GM21619 (cell line): Measurements from ENCODE around the gene SORBS2.

Source experiments
- ATAC-seq: cut with Tn5 transposase; IDR thresholded peaks from one replicate; pipeline ENCODE4 v1.9.1; 2021; ENCODE audit not compliant: unreplicated experiment

SORBS2 gene

DNA sequence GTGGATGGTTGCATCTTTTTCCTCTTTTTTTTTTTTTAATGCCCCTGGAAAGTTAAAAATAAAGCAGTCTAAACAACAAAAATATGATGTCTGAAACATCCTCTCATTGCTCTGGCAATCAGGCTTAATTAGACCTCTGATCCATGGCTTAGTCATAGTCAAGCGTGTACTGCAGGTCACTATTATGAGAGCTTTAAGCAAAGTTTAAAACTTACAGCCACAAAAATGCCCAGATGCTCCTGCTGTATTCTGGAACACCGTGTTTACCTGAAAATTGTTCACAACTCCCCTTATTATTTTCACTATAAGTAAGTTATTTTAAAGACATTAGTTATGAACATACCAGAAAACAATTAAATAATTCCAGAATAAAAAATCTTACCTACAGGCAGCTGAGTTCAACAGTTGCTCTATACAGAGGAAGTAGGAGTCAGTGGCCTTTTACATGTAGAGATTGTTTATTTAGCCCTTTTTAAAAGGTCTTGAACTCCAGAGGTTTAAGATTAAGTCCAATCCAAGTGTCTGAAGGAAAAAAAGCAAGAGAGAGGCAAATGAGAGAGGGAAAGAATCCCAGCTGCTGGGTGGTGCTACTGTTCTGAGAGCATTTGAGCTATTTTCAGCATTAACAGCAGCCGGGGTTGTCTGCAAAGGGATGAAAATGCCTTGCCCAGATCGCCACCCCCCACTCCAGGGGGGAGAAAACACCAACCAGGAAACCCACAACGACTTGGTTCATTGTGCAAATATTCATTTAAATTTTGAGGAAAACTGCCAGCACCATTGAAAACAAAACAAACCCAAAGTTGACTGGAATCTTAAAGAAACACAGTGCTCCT, 36.9 kb downstream of the SORBS2 start:
- no peak for ATAC-seq

DNA sequence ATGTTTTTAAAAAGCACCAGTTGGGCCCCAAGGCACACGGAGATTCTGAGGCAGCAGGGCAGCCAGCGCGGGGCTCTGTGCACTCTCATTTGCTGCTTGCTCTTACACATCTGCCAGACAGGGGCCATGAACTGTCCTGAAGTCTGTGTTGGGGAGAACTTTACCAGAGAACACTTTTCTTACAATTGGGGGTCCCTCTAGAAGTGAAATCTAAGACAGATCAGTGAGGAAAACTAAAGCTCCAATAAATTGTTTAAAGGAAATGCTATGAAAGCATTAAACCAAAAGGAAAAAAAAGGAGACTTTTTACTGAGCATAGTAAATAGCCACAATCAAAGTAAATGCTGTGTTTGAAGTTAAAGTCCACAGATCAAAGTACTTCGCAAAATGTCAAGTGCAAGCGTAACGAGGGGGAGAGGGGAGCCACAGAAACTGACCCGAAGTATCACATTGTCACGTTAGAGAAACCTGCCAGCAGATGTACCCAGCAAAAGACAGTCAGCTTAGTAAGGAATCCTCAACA, 37.8 kb downstream of the SORBS2 start:
- no peak for ATAC-seq

DNA sequence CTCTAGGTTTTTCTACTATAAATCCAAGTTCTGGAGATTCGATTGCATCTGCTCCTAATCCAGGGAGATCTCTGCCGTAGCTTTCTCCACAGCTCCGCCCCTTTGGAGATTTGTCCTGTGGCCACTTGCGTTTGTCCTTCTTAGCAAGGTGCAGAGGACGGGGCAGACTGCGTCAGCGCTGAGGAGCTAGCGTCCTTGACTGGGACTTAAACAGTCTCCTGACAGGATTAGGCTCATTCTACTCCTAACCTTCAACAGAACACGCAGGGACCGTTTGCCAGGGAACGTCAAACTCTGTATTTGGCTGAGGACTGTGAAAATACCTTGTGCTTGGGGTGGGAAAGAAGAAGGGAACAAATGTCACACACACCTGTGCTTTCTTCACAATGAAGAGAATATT, 38.6 kb downstream of the SORBS2 start:
- no peak for ATAC-seq

DNA sequence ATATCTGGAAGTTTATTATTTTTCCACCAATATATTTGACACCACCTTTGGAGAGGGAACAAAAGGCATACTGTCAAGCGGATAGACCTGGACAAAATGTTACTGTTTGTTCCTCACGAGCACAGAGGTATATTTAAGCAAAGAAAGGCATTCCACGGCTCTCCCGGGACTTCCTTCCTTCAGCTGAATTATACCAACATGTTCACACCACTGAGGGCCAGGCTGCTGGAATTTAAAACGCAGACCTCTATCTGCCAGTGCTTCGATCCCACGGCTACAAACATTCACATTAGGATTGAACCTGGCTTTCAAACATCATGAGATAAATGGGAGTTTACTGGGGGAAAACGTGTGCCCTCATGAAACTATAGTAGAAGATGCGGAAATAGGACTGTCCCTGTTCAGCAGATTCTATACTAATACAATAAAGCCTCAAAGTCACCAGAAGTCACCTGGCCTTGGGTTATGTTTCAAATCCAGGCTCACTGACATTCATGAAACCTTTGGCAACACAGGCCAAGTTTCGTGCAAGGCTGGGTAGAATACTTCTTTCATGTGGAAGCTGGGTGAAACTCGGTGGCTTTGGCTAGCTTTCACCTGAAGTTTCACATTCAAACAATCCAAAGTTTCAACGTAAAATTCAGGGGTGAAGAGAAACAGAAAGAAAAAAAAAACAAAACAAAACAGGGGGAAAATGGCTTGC, 39.5 kb downstream of the SORBS2 start:
- ATAC-seq: no peak

DNA sequence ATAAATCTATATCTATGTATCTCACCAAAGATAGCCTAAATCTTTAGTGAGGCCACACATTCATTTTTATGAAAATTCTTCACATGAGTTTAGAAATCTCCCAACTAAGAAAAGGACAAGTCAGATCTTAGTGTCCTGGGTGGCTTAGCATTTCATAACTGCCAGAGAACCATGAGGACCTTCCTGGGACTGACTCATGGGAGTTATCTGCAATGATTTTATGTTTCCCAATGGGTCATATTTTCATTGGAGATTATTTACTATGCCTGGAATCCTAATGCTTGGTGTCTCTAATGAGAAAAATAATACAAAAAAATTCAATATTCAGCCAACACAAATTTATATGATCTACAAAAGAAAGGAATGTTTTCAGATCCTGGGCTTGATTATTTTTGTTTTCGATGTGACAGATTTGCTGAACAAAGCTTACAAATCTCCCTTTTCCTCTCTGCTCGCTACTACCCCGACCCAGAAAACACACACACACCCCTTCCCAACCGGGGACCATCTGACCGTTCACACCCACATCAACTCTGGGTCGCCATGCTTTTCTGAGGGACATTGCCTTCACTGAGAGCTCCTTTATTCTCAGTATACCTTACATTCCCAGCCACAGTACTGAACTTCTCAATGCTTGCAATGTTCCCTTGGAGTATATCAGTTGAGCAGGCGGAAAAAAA, 40.1 kb downstream of the SORBS2 start:
- no peak for ATAC-seq

DNA sequence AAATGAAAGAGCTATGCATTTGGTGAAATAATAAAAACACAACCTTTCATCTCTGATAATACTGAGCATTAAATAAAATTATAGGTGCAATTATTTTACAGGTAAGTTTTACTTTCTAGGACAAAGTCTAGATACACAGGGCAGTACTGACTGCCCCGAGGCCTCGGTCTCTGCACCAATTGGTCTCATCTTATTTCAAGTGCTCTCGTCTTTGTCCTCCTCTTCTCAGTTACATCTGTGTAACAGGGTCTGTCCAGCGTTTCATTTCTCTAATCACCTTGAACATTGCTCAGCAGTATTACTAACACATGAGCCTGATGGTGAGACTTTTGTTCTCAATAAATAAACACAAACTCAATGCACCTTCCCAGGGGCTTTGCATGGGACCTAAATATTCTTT, 44.5 kb downstream of the SORBS2 start:
- ATAC-seq: no peak

DNA sequence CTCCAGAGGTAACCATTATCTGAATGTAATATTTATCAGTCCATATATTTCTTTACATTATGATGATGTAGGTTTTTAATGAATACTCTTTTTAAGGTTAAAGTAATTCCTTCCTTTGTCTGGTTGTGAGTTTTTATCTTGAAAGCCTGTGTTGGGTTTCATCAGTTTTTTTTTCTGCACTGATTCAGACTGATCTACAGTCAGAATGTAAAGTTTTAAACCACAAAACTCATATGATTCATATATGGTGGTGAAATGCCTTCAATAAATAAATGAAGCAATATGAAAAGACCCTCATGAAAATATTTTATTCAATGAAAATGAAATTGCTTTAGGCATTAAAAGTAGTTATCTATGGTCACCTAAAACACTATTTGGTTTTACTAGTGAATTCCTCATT, 47.1 kb downstream of the SORBS2 start:
- ATAC-seq: no peak

DNA sequence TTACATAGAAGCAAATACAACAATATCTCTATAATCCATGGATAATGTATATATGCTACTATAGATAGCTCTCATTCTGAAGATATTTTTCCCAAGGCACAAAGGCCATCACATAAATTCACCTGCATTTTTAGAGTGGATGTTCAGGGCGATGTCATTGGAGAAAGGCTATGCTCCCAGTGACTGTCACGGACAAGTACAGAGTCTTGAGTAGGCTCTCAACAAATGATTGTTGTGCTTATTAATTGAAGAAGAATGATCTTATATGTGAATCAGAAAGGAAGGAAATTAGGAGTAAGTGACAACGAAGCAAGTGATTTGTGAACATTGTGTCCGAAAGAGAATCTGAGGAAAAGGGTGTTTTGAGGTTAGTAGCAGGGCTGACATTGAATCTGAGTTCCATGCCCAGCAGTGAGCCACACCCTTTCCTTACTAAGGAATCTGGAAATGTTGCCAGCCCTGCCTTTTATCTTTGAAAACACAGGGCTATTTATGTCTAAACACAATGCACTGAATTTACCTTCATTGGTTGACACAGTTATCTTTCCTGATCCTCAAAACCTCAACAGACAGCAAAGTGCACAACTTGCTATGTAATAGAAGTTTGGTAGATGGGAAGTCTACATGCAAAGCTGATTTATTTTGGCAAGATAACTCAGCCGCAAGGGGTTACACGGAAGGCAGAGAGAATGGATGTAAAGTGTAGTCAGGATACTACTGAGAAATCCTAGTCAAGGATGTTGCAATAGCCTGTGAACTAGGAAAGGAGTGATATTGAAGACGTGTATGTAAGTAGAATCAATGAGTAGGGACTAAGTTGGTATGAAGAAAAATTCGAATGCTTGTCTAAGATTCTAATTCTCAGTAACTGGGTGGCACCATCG, 50.4 kb downstream of the SORBS2 start:
- ATAC-seq: no peak

DNA sequence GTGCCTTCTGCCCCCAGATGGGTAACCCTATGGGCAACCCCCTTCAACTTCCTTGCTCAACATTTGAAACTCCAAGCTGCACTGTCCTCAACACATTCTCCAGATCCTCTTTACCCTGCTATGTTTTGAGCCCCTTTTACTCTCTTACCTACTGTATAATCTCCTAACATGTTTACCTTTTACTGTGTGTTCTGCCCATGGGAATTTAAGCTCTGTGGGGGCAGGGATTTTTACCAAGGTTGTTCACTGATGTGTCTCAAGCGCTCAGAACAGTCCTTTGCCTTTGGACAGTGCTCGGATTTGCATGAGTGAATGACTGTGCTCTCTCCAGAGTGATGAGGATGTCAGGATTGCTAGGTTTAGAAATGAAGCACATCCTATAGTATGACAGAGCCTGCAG, 53.2 kb downstream of the SORBS2 start:
- no peak for ATAC-seq

DNA sequence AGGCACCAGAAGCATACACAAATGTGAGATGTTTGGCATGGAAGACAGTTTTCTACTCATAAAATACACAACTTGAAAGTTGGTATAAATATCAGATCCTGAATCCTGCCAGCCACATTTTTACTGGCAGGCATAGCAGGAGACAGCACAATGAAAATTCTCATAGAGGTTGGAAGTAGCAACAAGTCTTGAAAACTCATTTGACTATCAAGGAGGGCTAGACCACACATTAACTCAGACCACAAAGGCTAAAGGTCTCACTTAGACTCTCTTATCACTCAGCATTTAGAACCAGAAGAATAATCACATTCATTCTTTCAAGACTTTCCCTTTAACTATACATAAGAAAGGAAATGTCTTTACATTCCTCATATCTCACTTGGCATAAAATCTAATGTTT, 56.5 kb downstream of the SORBS2 start:
- no peak for ATAC-seq

DNA sequence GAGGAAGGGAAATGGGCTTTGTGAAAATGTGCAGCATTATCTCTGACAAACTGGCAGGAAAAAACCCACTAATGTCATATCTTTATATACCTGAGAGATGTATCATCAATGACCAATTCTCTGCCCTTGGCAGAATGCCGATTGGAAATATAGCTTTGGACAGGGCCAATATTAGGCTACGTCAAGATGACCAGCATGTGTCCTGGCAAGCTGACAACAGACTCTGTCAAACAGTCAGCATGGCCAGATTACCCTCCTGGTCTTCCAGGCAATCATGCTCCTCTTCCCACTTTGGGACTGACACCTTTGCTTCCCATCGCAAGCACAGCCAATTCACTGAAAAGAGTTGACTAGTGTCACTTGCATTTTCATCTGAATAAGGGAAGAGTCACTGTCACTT, 57.0 kb downstream of the SORBS2 start:
- no peak for ATAC-seq

DNA sequence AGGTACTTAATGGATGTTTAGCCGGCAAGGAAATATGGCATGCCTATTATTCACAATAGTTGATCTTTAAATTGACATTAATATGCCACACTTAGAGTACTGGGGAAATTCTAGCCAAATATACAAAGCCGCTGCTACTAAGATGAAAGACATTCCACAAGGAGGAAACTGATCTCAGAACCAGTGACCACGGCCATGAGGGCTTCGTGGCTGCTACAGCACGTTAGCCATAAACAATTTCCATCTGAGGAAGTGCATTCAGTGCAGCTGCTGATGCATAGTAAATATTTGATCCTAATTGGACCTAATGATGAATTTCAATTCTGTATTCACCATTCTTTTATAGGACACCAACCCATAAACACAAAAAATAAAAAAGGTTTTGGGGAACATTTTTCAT, 59.1 kb downstream of the SORBS2 start:
- no peak for ATAC-seq

DNA sequence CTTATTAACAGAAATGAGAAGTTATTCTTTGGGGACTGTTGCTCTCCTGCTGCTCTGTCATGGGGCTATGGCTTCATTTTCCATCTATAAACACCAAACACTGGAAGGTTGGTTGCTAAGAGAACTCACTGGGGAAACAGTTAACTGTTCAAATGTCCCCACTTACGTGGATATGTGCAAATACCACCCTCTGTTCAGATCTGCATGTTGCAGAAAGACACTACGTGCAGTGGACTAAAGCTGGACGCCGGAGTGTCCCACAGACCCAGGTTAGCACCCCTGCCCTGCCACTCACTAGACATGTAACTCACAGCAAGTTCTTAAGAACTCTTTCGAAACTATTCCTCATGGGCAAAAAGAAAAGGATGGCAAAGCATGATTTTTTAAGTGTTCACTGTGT, 62.1 kb downstream of the SORBS2 start:
- ATAC-seq: no peak

DNA sequence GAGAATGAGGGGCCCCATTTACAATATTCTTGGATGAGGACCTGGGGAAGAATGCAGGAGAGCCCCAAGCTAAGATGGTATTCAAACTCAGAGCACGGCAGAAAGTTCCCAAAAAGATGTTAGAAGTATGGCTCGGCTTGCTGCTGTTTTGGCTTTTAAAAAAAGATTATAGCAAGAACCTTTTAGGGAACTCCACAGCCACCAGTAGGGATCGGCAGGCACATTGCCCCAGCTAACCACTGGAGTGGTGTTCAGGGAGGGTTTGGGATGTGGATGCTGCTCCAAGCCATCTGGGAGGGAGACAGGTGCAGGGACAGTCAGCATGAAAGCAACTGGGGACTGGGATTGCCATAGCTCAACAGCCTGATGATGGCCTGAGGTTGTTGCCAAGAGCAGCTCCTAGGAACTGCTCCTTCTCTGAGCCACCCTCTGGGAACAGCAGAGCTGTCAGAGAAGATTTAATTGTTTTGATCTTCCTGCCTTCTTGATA, 63.0 kb downstream of the SORBS2 start:
- ATAC-seq: no peak

DNA sequence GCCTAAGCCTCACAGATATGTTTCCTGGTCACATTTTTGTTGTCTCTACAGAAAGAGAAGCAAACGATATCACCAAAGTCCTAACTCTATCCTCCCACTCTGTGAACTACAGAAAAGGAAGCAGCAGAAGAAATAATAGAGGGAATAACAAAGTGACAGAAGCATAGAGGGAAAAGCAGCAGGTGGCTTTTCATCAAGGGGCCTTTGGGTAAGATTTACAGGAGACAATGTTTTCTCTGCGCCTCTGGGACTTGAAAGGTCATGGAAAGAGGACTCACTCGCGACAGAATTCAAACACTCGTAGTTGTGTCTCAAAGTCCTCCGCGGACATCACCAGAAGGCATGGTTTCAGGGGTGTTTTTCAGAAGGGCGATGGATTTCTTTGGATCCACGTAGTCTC, 66.1 kb downstream of the SORBS2 start:
- ATAC-seq: no peak

DNA sequence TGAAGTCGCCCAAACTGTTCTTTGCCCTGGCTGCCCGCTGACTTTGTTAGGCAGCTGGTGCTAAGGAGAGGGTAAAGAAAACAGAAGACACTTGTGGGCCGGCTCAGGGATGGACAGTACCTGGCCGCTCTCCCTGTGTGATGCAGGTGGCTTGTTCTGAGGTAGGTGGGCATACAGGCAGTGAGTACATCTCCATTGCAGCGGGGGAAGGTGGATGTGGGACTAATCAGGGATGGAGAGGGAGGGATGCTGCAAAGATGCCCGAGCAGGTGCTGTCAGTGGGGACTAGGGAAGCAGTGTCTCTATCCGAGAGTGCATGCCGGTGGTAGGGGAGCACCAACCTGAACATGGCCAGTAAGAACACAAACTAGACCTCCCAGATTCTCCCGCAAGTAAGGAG, 67.0 kb downstream of the SORBS2 start:
- ATAC-seq: no peak

DNA sequence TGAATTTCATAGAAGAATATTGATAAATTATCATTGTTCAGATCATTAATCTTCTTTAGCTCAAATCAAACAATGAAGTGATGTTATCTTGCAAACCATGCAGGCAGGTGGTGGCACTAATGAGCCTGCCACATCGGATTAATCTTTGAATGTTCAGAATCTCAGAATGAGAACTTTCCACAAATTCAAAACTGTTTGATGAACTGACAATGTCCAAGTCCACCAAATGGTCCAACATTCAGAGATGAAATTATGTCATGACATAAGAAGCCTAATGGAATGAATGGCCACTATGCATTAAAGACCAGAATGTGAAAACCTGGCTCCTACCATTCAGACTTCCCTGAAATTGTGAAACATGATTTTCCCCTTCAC, 67.5 kb downstream of the SORBS2 start:
- ATAC-seq: no peak

DNA sequence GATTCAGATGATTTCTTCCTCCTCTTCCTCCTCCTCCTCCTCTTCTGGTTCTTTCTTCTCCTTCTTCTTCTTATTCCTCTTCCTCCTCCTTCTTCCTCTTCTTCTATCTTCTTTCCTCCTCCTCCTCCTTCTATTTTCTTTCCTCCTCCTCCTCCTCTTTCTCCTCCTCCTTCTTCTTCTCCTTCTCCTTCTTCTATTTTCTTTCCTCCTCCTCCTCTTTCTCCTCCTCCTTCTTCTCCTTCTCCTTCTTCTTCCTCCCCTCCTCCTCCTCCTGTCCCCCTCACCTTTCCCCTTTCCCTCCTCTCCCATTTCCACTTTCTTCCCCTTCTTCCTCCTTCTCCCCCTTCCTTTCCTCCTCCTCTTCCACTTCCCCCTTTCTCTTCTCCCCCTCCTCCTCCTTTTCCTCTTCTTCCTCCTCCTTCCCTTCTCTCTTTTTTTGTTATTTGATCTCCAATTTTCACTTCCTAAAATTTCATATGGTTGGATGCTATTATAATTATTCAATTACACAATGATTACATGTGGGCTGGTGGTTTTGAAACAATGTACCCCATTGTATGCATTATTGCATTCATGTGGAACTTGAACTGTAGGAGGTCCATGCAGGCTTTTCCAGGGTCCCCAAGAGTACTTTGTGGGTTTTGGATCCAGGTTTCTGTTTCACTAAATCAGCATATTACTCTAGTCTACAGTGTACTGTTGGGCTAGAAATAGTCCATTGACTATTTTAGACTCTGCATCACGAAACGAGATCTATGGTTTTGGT, 68.1 kb downstream of the SORBS2 start:
- no peak for ATAC-seq

DNA sequence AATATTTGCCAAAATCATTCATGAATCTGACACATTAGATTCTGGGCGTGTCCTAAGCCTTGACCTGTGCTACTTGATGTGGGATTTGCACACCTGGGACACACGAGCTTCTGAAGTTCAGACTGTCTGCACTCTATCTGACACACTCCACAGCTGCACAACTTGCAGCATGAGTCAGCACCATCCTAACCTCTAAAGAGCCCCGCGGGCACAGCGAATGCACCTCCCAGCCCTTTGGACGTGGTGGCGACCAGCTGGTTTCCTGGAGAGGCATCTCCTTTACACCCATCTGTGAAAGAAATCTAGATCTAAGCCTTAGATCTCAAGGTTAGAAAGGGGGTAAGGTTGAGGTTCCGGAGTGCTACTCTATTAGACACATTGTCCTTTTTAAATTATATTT, 69.2 kb downstream of the SORBS2 start:
- ATAC-seq: peak; percentile 68

DNA sequence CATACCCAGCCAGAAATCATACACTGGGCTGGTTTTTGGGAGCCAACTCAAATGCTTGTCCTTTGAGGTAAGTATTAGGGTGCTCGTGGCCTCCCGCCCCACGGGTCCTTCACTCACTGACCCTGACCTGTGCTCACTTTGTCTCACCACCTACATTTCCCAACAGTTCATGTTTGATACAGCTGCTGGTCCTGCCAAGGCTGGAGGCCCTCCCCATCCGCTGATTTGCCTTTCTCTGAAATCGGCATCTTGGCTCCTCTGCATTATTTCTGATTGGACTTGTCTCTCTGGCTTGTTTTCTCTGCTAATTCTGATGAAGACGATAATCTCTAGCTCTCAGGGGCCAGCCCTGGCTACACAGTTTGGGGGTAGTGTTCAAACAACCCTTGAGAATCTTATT, 70.2 kb downstream of the SORBS2 start:
- ATAC-seq: no peak
